Upper lobe of left lung (tissue), 6 donors: Measurements from ENCODE around the gene GFRA3. TPM values are rescaled to one million over a fixed set of nuclear protein-coding genes. Genes with fewer than 3 reads are reported as not detected.
"Not testable (repeated sequence)": the region's sequence is repeated elsewhere in the genome, so short reads cannot be mapped to it uniquely, and the experiment has no call there.

Experiments
- ATAC-seq, 2 donors: fragments of 200-7000 bp; cut with Tn5 transposase; one replicate each; pipeline ENCODE4 v1.9.1; 2022; ENCODE audit warnings: mild to moderate bottlenecking in 2 of 2, moderate library complexity in 2 of 2; ENCODE audit not compliant: low FRiP score in 2 of 2
- DNase-seq, 2 donors: peaks; one replicate each; pipeline ENCODE4 v3.0.0-alpha.2; 2019 to 2020
- H3K27ac ChIP-seq, 4 donors: fragments of 200-600 bp; sonication (generic); one replicate each; pipeline ENCODE4 v1.5.1; 2016 to 2019
- H3K27me3 ChIP-seq, 4 donors: fragments of 200-600 bp; sonication (generic); one replicate each; pipeline ENCODE4 v1.5.1; 2017 to 2019
- H3K36me3 ChIP-seq, 4 donors: fragments of 200-600 bp; sonication (generic); one replicate each; pipeline ENCODE4 v1.5.1; 2016 to 2019
- H3K4me1 ChIP-seq, 4 donors: fragments of 200-600 bp; sonication (generic); one replicate each; pipeline ENCODE4 v1.5.1; 2018 to 2019
- H3K4me3 ChIP-seq, 4 donors: fragments of 200-600 bp; sonication (generic); one replicate each; pipeline ENCODE4 v1.5.1; 2017 to 2019; ENCODE audit warnings: mild to moderate bottlenecking in 2 of 4, moderate library complexity in 1 of 4
- H3K9me3 ChIP-seq, 4 donors: fragments of 200-600 bp; sonication (generic); one replicate each; pipeline ENCODE4 v1.5.1; 2018 to 2019
- EP300 ChIP-seq, 4 donors: sonication (generic); formaldehyde crosslinking; IDR thresholded peaks; one replicate each; pipeline ENCODE4 v1.5.1; 2017; ENCODE audit warnings: antibody characterized with exemption in 4 of 4, control low read depth in 2 of 4
- POLR2A ChIP-seq, 4 donors: fragments of 450-650 bp; IDR thresholded peaks; one replicate each; pipeline ENCODE4 v1.5.1; 2016 to 2017; ENCODE audit warnings: antibody characterized with exemption in 4 of 4, mild to moderate bottlenecking in 2 of 4
- POLR2AphosphoS5 ChIP-seq, 2 donors: sonication (generic); formaldehyde crosslinking; IDR thresholded peaks; one replicate each; pipeline ENCODE4 v1.5.1; 2017; ENCODE audit warnings: antibody characterized with exemption in 2 of 2
- WGBS, 2 donors: methylation state at CpG; one replicate each; pipeline ENCODE4 v1.1.5; 2017 to 2018; 5-methylcytosine and 5-hydroxymethylcytosine counted together
- total RNA-seq, 6 donors: library from RNA; depleted of rRNA in 4 of 6; stranded (reverse); fragments of >200 nt in 4 of 6; gene quantifications; one replicate each; pipeline versions ENCODE4 v1.1.0 to v1.2.1, GENCODE V29; 2016 to 2021
- TF ChIP-seq, protein P1 (sequence below), 6 experiments: fragments of 450-650 bp in 4 of 6; fragments of 200-600 bp in 2 of 6; sonication (generic) in 2 of 6; IDR thresholded peaks; one replicate each; pipeline ENCODE4 v1.5.1; 2016 to 2019; ENCODE audit warnings: antibody characterized with exemption in 6 of 6
- donor health status: DM: no; HTN: no; CAD: no; lungs with moderate emphysema.
- donor health status: DM: no; HTN: yes; CAD: no; lungs with severe emphysema.

GFRA3 gene, protein sequence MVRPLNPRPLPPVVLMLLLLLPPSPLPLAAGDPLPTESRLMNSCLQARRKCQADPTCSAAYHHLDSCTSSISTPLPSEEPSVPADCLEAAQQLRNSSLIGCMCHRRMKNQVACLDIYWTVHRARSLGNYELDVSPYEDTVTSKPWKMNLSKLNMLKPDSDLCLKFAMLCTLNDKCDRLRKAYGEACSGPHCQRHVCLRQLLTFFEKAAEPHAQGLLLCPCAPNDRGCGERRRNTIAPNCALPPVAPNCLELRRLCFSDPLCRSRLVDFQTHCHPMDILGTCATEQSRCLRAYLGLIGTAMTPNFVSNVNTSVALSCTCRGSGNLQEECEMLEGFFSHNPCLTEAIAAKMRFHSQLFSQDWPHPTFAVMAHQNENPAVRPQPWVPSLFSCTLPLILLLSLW
- total RNA-seq, result under 1 TPM in 5 of 6 donors, not detected in 1; 0.30 to 0.86 (median 0.33) TPM

DNA sequence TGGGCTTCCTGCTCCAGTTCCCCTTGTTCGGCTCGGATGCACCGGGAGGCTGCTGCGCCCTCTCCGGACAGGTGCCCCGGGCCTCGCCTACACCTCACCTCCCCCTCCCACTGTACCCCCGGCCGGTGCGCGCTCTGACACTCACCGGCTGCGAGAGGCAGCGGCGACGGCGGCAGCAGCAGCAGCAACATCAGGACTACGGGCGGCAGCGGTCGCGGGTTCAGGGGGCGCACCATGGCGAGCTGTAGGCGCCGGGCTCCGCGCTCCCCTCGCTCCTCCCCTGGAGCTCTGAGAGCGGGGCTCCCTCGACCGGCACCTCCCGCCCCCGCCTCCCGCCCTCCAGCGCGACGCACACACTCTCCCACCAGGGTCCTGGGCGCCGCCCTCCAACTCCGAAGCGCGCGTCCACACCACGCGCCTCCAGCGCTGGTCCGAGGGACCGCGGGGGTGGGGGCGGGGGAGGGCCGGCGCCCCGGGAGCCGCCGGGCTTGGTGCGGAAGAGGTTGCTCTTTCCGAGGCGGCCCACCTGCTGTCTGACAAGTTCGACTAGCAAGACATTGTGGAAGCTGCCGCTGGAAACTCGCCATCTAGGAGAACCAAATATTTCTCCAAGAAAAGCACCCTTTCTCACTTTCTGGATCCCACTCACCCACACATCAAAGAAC is at the start of gene GFRA3:
GFRA3 (minus strand) TSS at position 433 of the 665 bp plus-strand sequence; CDS start at position 236, 197 bp downstream.
- peak within 1 kb of the TSS in 3 of 4 donors; percentile 33 to 40 (median 33) for H3K4me3 ChIP-seq
- peaks cover 7 to 20% (median 14%) of the 10 kb centered on the region in 4 donors for H3K4me1 ChIP-seq
- no peak for TF ChIP-seq POLR2AphosphoS5 (IDR thresholded peaks at IDR 0.05)
- peaks cover 0 to 7% (median 3%) of the 10 kb centered on the region in 4 donors for H3K27me3 ChIP-seq
- DNase-seq, result peak in 1 of 2 donors; percentile 81
- no peaks in the 10 kb centered on the region for H3K36me3 ChIP-seq
- WGBS, 2 donors, result 5 to 8% methylated on average over 13 to 34 of the region's 62 CpGs
- ATAC-seq, result peak; percentile 56 to 64
- H3K9me3 ChIP-seq, result no peaks in the 10 kb centered on the region
- no peak within 1 kb of the TSS for H3K27ac ChIP-seq

DNA sequence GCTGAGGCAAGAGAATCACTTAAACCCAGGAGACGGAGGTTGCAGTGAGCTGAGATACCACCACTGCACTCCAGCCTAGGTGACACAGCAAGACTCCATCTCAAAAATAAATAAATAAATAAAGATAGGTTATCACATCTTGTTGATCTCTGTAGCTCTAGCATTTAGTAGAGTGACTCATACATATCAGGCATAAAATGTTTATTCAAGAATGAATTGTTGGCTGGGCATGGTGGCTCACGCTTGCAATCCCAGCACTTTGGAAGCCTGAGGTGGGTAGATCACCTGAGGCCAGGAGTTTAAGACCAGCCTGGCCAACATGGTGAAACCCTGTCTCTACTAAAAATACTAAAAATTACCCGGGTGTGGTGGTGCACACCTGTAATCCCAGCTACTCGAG is 43.8 kb upstream of the GFRA3 start:
- H3K27me3 ChIP-seq, ATAC-seq, H3K36me3 ChIP-seq, H3K9me3 ChIP-seq, DNase-seq, H3K4me1 ChIP-seq, H3K4me3 ChIP-seq, H3K27ac ChIP-seq: not testable (repeated sequence)
- WGBS, 2 donors, result 93 to 100% methylated on average over 4 of the region's 4 CpGs

DNA sequence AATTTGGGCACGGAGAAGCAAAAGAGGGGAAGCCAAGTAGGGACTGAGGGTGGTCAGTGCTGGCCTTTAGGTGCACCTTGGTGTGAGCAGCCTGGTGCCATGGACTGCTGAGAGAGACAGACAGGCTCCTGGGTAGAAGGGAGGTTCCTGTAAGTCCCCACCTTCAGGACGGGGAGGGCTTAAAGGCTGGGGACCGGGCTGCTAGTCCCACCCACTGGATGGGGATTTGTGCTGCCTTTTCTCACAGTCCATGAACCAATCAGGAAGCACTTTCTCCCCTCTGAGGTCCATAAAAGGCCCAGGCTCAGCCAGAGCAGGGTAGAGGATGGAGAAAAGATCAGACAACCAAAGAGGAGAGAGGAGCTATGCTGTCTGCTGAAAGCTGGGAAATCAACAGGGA is 41.9 kb upstream of the GFRA3 start:
- ATAC-seq, result no peak

DNA sequence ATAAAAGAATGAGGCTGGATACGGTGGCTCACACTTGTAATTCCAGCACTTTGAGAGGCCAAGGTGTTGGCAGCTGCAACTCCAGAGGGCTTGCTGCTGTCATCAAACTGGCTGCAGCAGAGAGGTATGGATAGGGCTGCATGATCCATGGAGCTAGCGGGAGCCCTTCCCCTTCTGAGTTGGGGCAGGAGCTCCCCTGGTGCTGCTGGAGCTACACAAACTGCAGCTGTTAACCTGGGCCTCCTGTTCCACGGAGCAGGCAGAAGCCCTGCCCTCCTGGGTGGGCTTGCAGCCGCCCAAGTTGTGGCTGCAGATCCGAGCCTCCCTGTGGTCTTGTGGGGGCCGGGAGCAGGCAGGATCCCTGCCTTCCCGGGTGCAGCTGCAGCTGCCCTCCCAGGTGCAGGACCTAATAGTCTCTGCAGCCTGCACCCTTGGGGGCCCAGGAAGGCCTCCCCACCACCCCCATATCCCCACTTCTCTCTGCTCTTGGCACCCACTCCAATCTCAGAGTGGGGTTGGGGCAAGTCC is 41.4 kb upstream of the GFRA3 start:
- Histone ChIP-seq H3K9me3 (no peaks in the 10 kb centered on the region), H3K36me3 (no peaks in the 10 kb centered on the region), H3K4me3 (no peak overlapping the region), H3K4me1 (no peaks in the 10 kb centered on the region), H3K27ac (no peak overlapping the region), H3K27me3 (no peaks in the 10 kb centered on the region)
- no peak for TF ChIP-seq EP300 (IDR thresholded peaks at IDR 0.05)
- TF ChIP-seq POLR2A (IDR thresholded peaks at IDR 0.05), result no peak
- TF ChIP-seq POLR2AphosphoS5 (IDR thresholded peaks at IDR 0.05), result no peak
- TF ChIP-seq, protein P1, sequence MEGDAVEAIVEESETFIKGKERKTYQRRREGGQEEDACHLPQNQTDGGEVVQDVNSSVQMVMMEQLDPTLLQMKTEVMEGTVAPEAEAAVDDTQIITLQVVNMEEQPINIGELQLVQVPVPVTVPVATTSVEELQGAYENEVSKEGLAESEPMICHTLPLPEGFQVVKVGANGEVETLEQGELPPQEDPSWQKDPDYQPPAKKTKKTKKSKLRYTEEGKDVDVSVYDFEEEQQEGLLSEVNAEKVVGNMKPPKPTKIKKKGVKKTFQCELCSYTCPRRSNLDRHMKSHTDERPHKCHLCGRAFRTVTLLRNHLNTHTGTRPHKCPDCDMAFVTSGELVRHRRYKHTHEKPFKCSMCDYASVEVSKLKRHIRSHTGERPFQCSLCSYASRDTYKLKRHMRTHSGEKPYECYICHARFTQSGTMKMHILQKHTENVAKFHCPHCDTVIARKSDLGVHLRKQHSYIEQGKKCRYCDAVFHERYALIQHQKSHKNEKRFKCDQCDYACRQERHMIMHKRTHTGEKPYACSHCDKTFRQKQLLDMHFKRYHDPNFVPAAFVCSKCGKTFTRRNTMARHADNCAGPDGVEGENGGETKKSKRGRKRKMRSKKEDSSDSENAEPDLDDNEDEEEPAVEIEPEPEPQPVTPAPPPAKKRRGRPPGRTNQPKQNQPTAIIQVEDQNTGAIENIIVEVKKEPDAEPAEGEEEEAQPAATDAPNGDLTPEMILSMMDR (IDR thresholded peaks at IDR 0.05), result no peak
- 83 to 89% methylated on average over 1 to 7 of the region's 7 CpGs for WGBS, 2 donors
- DNase-seq (peak in 1 of 2 donors; percentile 53), ATAC-seq (no peak)

More for the DNA sequence above, 41.9 kb upstream of the GFRA3 start:
- WGBS, 2 donors, result 68 to 77% methylated on average over 3 of the region's 3 CpGs
- no peaks in the 10 kb centered on the region for H3K27me3 ChIP-seq
- TF ChIP-seq POLR2A (IDR thresholded peaks at IDR 0.05), result no peak
- H3K4me3 ChIP-seq, result no peak overlapping the region
- H3K4me1 ChIP-seq, result no peaks in the 10 kb centered on the region
- H3K27ac ChIP-seq, result no peak overlapping the region
- H3K9me3 ChIP-seq, result no peaks in the 10 kb centered on the region
- H3K36me3 ChIP-seq, result no peaks in the 10 kb centered on the region
- no peak for DNase-seq

DNA sequence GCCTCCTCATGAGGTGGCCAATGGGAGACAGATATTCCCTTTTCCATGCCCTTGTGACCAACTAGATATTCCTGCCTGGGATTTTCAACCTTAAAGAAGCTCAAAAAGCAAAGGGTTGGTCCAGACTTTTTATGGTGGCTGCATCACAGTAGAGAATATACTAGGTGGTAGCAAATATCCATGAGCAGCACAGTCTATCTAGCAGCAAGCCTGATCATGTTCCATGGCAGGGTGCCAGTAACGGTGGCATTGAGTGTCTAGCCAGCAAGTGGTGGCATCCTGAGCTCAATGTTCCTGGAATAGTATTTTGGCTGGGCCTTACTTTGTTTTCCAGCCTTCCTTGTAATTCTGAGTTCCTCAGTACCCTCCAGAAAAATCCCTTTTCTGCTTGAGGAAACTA is 31.4 kb upstream of the GFRA3 start:
- Histone ChIP-seq H3K9me3 (no peaks in the 10 kb centered on the region), H3K4me3 (no peak overlapping the region), H3K36me3 (no peaks in the 10 kb centered on the region), H3K4me1 (no peaks in the 10 kb centered on the region), H3K27ac (no peak overlapping the region), H3K27me3 (no peaks in the 10 kb centered on the region)
- no peak for ATAC-seq
- peak in 1 of 2 donors; percentile 24 for DNase-seq
- WGBS, 2 donors, result 40 to 50% methylated on average over 1 of the region's 1 CpG
- TF ChIP-seq, protein P1 (IDR thresholded peaks at IDR 0.05), result no peak
- no peak for TF ChIP-seq POLR2AphosphoS5 (IDR thresholded peaks at IDR 0.05)
- no peak for TF ChIP-seq EP300 (IDR thresholded peaks at IDR 0.05)
- no peak for TF ChIP-seq POLR2A (IDR thresholded peaks at IDR 0.05)

DNA sequence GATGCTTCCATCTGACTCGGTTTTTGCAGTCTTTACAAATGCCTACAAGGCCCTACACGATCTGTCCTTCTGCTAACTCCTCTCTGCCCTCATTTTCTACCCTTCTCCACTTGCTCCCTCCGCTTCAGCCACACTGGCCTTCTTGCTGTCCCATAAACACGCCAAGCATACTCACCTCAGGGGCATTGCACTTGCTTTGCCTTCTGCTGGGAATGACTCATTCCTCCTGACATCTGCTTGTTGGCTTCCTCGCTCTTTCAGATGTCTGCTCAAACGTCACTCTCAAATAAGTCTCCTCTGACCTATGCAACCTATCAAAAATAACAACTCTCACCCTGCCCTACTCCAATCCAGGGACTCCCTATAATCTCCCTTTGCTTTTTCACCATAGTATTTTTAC is 29.0 kb upstream of the GFRA3 start:
- Histone ChIP-seq H3K4me1 (no peaks in the 10 kb centered on the region), H3K9me3 (no peaks in the 10 kb centered on the region), H3K27ac (no peak overlapping the region), H3K27me3 (no peaks in the 10 kb centered on the region), H3K4me3 (no peak overlapping the region), H3K36me3 (no peaks in the 10 kb centered on the region)
- 90 to 91% methylated on average over 6 of the region's 6 CpGs for WGBS, 2 donors
- DNase-seq (no peak), ATAC-seq (no peak)
- TF ChIP-seq, protein P1 (IDR thresholded peaks at IDR 0.05), result no peak
